ENCODE results near the gene GPR87.

Gene GPR87

GRCh38 chr3:151276038-151276686 is 40.5 kb downstream of the GPR87 start:
- ATAC-seq: no peak
- TF ChIP-seq POU6F1 (CRISPR knock-in tag; IDR thresholded peaks at IDR 0.05; ENCODE audit: borderline replicate concordance, low read depth) (no peak), TCF4 (CRISPR knock-in tag; IDR thresholded peaks at IDR 0.05; ENCODE audit: borderline replicate concordance) (no peak), OSR1 (CRISPR knock-in tag; IDR thresholded peaks at IDR 0.05) (no peak), ARNTL (CRISPR knock-in tag; IDR thresholded peaks at IDR 0.05; ENCODE audit: borderline replicate concordance, low read depth) (no peak), ZFP3 (CRISPR knock-in tag; IDR thresholded peaks at IDR 0.05) (no peak), CREB5 (CRISPR knock-in tag; IDR thresholded peaks at IDR 0.05; ENCODE audit: low read depth) (no peak), ZNF70 (CRISPR knock-in tag; IDR thresholded peaks at IDR 0.05) (no peak), TOX (CRISPR knock-in tag; IDR thresholded peaks at IDR 0.05; ENCODE audit: borderline replicate concordance) (no peak), PATZ1 (CRISPR knock-in tag; IDR thresholded peaks at IDR 0.05; ENCODE audit: borderline replicate concordance) (no peak), CSRNP3 (CRISPR knock-in tag; IDR thresholded peaks at IDR 0.05) (no peak)

GRCh38 chr3:151275091-151275490 is 41.5 kb downstream of the GPR87 start:
- no peak for ATAC-seq
- TF ChIP-seq CREB5 (CRISPR knock-in tag; IDR thresholded peaks at IDR 0.05; ENCODE audit: low read depth): no peak
- no peak for TF ChIP-seq RARB (CRISPR knock-in tag; IDR thresholded peaks at IDR 0.05)
- TF ChIP-seq PPARA (CRISPR knock-in tag; IDR thresholded peaks at IDR 0.05; ENCODE audit: borderline replicate concordance): no peak
- no peak for TF ChIP-seq TCF4 (CRISPR knock-in tag; IDR thresholded peaks at IDR 0.05; ENCODE audit: borderline replicate concordance)
- no peak for TF ChIP-seq PATZ1 (CRISPR knock-in tag; IDR thresholded peaks at IDR 0.05; ENCODE audit: borderline replicate concordance)
- TF ChIP-seq ZFP30 (CRISPR knock-in tag; IDR thresholded peaks at IDR 0.05): no peak
- no peak for TF ChIP-seq CSRNP3 (CRISPR knock-in tag; IDR thresholded peaks at IDR 0.05)
- no peak for TF ChIP-seq TOX (CRISPR knock-in tag; IDR thresholded peaks at IDR 0.05; ENCODE audit: borderline replicate concordance)
- TF ChIP-seq TSHZ2 (CRISPR knock-in tag; IDR thresholded peaks at IDR 0.05): no peak
- no peak for TF ChIP-seq SNAI2 (CRISPR knock-in tag; IDR thresholded peaks at IDR 0.05)
- TF ChIP-seq POU6F1 (CRISPR knock-in tag; IDR thresholded peaks at IDR 0.05; ENCODE audit: borderline replicate concordance, low read depth): no peak
- no peak for TF ChIP-seq ZNF70 (CRISPR knock-in tag; IDR thresholded peaks at IDR 0.05)
- TF ChIP-seq ISL1 (CRISPR knock-in tag; IDR thresholded peaks at IDR 0.05): no peak
- TF ChIP-seq BACH2 (CRISPR knock-in tag; IDR thresholded peaks at IDR 0.05; ENCODE audit: borderline replicate concordance): no peak
- no peak for TF ChIP-seq ZC3H10 (CRISPR knock-in tag; IDR thresholded peaks at IDR 0.05)
- TF ChIP-seq GLIS3 (CRISPR knock-in tag; IDR thresholded peaks at IDR 0.05): no peak
- TF ChIP-seq OSR1 (CRISPR knock-in tag; IDR thresholded peaks at IDR 0.05): no peak
